Esophagus squamous epithelium (tissue), 4 donors: Measurements from ENCODE around the gene MRPL27.

ENCODE experiments used
- POLR2A ChIP-seq, 4 donors: fragments of 450-650 bp; IDR thresholded peaks; one replicate each; pipeline ENCODE4 v1.6.1; 2017; ENCODE audit warnings: antibody characterized with exemption in 4 of 4, mild to moderate bottlenecking in 4 of 4, moderate library complexity in 3 of 4
- TF ChIP-seq, protein P1 (sequence below), 6 experiments: fragments of 450-650 bp in 4 of 6; fragments of 200-600 bp in 2 of 6; sonication (generic) in 2 of 6; IDR thresholded peaks; one replicate each; pipeline ENCODE4 v1.5.1; 2016 to 2019; ENCODE audit warnings: antibody characterized with exemption in 6 of 6, mild to moderate bottlenecking in 4 of 6, moderate library complexity in 4 of 6

- TF ChIP-seq, protein P1, sequence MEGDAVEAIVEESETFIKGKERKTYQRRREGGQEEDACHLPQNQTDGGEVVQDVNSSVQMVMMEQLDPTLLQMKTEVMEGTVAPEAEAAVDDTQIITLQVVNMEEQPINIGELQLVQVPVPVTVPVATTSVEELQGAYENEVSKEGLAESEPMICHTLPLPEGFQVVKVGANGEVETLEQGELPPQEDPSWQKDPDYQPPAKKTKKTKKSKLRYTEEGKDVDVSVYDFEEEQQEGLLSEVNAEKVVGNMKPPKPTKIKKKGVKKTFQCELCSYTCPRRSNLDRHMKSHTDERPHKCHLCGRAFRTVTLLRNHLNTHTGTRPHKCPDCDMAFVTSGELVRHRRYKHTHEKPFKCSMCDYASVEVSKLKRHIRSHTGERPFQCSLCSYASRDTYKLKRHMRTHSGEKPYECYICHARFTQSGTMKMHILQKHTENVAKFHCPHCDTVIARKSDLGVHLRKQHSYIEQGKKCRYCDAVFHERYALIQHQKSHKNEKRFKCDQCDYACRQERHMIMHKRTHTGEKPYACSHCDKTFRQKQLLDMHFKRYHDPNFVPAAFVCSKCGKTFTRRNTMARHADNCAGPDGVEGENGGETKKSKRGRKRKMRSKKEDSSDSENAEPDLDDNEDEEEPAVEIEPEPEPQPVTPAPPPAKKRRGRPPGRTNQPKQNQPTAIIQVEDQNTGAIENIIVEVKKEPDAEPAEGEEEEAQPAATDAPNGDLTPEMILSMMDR (IDR thresholded peaks at IDR 0.05) = no peak
- no peak for TF ChIP-seq POLR2A (IDR thresholded peaks at IDR 0.05)
These were observed 48.5 kb upstream of the MRPL27 start for GRCh38 chr17:50421308-50422051.
